SHP77 (cell line): ENCODE measurements around the gene DGKK.
"Not testable (repeated sequence)": the region's sequence is repeated elsewhere in the genome, so short reads cannot be mapped to it uniquely, and the experiment has no call there.

ENCODE experiments used
- DNase-seq, 2 experiments: peaks; one replicate each; lab custom pipeline; 2025; lab: John Stamatoyannopoulos, UW

The DGKK gene

GRCh38 chrX:50428174-50428573 is 42.5 kb downstream of the DGKK start:
- DNase-seq, result no peak

DNA sequence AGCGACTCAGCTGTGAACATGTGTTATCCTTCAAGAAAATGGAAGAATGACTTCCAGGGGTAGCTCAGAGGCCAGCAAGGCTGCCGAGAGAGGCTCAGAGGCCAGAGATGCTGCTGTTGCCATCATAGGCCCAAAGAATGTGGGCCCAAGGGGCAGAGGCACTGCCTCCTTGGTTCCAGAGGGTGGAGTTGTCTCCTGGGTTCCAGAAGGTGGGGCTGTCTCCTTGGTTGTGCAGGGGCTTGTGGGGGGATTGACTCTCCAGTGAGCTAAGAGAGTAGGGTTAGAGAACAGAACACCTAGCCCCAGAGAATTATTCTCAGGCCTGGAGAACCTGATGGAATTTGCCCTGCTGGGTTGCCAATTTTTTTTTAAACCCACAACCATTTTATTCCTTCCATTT is 62.6 kb downstream of the DGKK start:
- DNase-seq, result no peak

DNA sequence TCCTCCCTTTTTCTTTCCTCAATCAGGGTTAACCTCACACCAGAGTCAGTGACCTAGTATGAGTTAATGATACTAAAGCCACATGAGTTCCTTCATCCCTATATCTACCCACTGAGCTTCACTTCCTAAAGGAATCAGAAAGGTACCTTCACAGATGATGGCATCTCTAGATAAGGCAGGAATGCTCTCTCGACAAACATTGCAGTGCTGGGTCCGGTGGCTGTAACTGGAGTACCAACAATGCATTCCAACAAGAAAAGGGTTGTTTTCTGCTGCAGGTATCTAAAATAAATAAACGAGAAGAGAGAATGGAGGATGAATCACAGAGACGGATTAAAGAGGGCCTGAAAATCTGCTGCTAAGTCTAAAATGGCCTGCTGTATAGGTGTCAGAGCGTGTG is 66.7 kb downstream of the DGKK start:
- no peak for DNase-seq

- no peak for DNase-seq
Observed at GRCh38 chrX:50402886-50403285, 67.7 kb downstream of the DGKK start.

- no peak for DNase-seq
Observed at GRCh38 chrX:50393902-50394301, 76.7 kb downstream of the DGKK start.

DNA sequence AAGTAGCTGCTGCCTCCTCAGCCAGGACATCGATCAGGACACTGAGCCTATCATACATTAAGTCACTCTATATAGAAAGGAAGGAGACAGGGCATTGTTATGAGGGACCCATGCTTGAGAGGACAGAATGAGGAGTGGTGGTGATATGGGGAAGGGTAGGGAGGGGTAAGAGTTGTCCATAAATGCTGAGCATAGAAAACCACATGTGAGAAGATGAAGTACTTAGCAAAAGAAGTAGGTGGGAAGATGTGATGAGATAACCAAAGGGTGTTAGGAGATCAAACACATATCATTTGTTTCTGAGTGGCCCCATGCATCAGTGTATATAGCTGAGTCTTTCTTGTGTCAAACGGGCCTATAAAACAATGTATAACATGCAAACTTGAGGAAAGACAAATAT is 84.1 kb downstream of the DGKK start:
- DNase-seq, result no peak

DNA sequence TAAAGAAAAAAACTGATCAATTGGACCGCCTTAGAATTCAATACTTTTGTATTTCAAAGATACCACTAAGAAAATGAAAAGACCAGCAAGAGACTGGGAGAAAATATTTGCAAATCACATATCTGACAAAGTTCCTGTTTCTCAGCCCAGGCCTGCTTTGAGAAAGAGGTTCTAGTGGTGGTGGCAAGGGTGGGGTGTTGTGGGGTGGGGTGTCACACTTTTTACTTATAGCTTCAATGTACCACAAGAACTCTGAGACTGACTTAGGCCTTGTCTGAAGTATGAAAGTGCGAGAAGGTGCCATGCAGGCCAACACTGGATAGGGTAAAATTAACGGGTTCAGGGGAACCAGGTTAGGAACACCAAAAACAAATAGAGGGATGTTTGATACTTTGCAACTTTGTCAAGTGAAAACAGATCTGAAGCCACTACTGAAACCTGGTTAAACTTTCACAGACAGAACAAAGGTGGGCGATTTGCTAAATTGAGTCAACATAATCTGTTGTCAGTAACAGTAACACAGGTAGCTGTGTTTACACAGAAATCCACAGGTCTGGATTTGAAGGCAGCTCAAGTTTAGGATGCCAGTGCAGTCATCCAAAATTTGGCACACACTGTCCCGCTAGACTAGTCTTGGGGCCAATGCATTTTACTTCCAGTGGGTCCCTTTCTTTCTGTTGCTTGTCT is 88.8 kb downstream of the DGKK start:
- no peak for DNase-seq

DNA sequence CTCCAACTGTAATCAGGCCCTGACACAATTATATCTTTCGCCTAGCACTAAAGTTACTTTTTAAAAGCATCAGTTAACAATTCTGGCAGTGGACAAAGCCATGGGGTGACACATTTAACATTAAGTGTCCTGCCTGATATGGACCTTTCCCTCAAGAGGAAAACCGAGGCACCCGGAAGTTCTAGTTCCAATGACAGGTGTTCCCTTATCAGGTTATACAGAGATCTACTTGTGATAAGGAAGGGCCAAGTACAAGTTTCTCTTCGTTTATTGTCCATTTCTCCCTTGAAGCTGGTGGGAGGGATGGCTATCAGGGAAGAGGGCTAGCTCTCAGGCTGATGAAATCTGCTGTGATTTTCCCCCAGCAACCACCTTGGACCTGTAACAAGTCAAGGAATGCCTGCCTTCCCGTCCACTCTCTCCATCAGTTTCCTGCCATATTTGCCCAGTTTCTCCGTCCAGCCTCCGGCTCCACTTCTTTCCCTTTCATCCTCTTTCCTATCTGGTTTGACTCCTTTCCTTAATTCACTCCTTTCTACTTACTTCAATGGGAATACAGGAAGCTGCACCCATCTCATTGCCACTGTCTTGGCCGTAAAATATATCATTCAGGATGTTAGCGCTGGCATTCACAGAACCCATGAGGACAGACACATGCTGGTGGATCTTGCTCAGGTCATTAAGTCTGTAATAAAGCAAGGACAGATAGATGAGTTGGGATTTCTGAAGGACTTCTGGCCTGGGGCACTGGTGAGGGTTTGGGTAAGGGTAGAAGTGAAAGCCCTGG is 95.0 kb downstream of the DGKK start:
- no peak for DNase-seq

GRCh38 chrX:50372966-50373365 is 97.7 kb downstream of the DGKK start:
- no peak for DNase-seq

DNA sequence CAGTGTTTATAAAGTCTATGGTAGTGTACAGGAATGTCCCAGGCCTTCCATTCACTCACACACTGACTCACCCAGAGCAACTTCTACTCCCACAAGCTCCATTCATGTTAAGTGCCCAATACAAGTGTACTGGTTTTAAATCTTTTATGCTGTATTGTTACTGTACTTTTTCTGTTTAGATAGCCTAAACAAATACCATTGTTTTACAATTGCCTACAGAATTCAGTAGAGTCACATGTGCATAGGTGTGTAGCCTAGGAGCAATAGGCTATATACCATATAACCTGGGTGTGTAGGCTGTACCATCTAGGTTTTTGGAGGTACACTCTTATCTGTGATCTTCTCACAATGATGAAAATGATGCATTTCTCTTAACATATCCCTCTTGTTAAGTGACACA is 126.7 kb downstream of the DGKK start:
- DNase-seq, result no peak

DNA sequence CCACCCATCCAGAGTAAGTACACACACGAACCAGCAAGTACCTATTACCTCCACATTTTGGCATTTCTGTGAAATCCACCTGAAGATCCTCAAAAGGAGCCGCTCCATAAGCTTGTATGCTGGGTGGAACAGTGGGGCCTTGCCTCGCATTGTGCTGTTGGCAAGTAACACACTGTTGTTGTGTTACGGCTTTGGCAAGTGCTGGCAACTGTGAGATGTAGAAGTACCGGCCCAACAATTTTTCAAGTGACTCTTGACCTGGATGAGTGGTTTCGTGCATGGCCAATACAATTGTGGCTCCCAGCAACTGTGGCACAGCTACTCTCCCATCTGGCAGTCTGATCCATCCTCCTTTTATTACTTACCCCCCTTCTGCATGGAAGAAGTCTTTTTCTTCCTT is 137.3 kb downstream of the DGKK start:
- DNase-seq, result no peak

DNA sequence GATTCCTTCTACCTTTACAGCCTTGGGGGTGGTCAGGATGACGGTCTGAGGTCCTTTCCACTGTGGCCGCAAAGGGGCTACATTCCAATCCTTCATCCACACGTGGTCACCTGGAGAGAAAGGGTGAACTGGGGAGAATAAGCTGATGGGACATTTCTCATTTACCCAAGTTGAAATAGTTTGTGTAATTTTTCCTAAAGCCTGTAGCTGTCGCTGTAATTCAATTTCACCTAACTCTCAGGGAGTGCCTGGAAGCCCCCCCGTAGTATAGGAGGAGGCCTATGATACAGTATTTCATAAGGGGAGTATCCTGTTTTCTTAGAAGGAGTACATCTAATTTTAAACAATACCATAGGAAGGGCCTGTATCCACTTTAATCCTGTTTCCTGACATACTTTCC is 138.0 kb downstream of the DGKK start:
- DNase-seq, result not testable (repeated sequence)

DNA sequence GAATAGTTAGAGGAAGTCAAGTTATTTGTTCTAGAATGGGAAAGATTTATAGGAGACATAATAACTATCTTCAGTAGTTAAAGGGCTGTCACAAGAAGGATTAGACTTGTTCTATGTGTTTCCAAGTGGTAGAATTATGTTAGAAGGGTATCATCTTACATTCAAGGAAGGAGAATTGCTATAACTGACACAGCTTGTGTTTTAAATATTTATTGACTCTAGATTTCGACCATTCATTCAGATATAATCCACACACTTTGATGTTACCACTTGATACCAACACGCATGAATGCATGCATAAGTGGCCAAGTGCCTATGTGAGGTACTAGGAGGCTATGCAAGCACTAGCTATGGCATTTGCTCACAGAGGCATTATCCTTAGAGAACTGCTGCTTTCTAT is 143.4 kb downstream of the DGKK start:
- no peak for DNase-seq
